GM18526 (cell line): ENCODE measurements around the gene FAXDC2.

Source experiments
- POLR2A ChIP-seq: IDR thresholded peaks from 3 replicates; pipeline ENCODE4 v1.6.1; 2011; ENCODE audit not compliant: insufficient read length; ENCODE audit errors: extremely low read depth

FAXDC2 gene

DNA sequence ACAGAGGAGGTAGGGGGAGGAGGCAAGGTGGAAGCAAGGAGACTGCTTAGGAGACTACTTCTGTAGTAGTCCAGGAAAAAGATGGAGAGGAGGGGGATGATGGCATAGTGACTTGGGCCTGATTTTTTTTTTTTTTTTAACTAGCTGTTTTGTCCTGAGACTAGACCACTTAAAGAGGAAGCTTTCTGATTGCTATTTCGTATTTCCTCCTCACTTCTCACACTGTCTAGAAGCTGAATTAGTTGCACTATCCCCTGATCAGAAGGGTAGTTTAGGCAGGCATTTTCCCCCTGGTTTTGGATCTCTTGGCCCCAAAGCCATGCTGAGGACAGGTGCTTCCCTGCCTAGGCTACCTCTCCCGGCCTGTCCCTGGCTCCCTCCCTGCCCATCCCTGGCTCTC is 80.3 kb downstream of the FAXDC2 start:
- no peak for TF ChIP-seq POLR2A
